Liver (tissue), 9 donors: ENCODE measurements around the gene CECR2. TPM values are rescaled to one million over a fixed set of nuclear protein-coding genes. Genes with fewer than 3 reads are reported as not detected.

Experiments used
- DNase-seq: peaks from one replicate; pipeline ENCODE4 v3.0.0-alpha.2; 2017; ENCODE audit warnings: low spot score
- H3K27ac ChIP-seq, 2 donors: one replicate each; pipeline ENCODE4 v1.7.0; 2013; ENCODE audit warnings: inconsistent platforms in 2 of 2, low read length in 2 of 2, control low read depth in 1 of 2, low read depth in 1 of 2, mild to moderate bottlenecking in 1 of 2
- H3K27me3 ChIP-seq, 4 donors: one replicate each; pipeline versions ENCODE4 v1.6.1 to v1.7.0; 2013; ENCODE audit warnings: low read length in 3 of 4, inconsistent platforms in 1 of 4, mild to moderate bottlenecking in 1 of 4, moderate library complexity in 1 of 4; ENCODE audit not compliant: control insufficient read depth in 4 of 4, insufficient read depth in 4 of 4
- H3K36me3 ChIP-seq, 4 donors: one replicate each; pipeline versions ENCODE4 v1.6.1 to v1.7.0; 2013; ENCODE audit warnings: low read length in 3 of 4, mild to moderate bottlenecking in 3 of 4, low read depth in 1 of 4, moderate library complexity in 1 of 4; ENCODE audit not compliant: control insufficient read depth in 4 of 4, insufficient read depth in 3 of 4
- H3K4me1 ChIP-seq, 4 donors: one replicate each; pipeline versions ENCODE4 v1.6.1 to v1.7.0; 2013; ENCODE audit warnings: low read length in 3 of 4, mild to moderate bottlenecking in 3 of 4, moderate library complexity in 1 of 4; ENCODE audit not compliant: control insufficient read depth in 4 of 4, insufficient read depth in 4 of 4
- H3K4me3 ChIP-seq, 3 donors: one replicate each; pipeline versions ENCODE4 v1.6.1 to v1.7.0; 2013; ENCODE audit warnings: low read length in 3 of 3, control low read depth in 1 of 3, low read depth in 1 of 3, mild to moderate bottlenecking in 1 of 3
- H3K9ac ChIP-seq, 2 donors: one replicate each; pipeline ENCODE4 v1.7.0; 2013; ENCODE audit warnings: low read length in 2 of 2, mild to moderate bottlenecking in 2 of 2, moderate library complexity in 2 of 2, control low read depth in 1 of 2, low read depth in 1 of 2
- H3K9me3 ChIP-seq, 4 donors: one replicate each; pipeline versions ENCODE4 v1.6.1 to v1.7.0; 2013; ENCODE audit warnings: low read length in 3 of 4; ENCODE audit not compliant: control insufficient read depth in 4 of 4
- ATF3 ChIP-seq: IDR thresholded peaks from 2 replicates; pipeline ENCODE4 v1.6.1; 2016; ENCODE audit warnings: antibody characterized with exemption
- CTCF ChIP-seq: fragments of 150-350 bp; IDR thresholded peaks from 2 replicates; pipeline ENCODE4 v1.5.1; 2017; ENCODE audit warnings: improper control_type of control experiment, low read depth, low read length; ENCODE audit not compliant: missing input control
- EGR1 ChIP-seq, 2 donors: IDR thresholded peaks; 2 replicates each; pipeline ENCODE4 v1.6.1; 2016 to 2018; ENCODE audit warnings: antibody characterized with exemption in 2 of 2, low read depth in 2 of 2
- FOXA1 ChIP-seq: IDR thresholded peaks from 2 replicates; pipeline ENCODE4 v1.6.1; 2016; ENCODE audit warnings: antibody characterized with exemption
- FOXA2 ChIP-seq: IDR thresholded peaks from 2 replicates; pipeline ENCODE4 v1.6.1; 2016; ENCODE audit warnings: antibody characterized with exemption
- GABPA ChIP-seq, 2 donors: IDR thresholded peaks in 1 of 2; conservative IDR thresholded peaks in 1 of 2; 2 replicates each; pipeline ENCODE4 v1.6.1; 2016; ENCODE audit warnings: antibody characterized with exemption in 2 of 2, mild to moderate bottlenecking in 1 of 2, moderate library complexity in 1 of 2
- HNF4A ChIP-seq, 2 donors: conservative IDR thresholded peaks; 2 replicates each; pipeline ENCODE4 v1.6.1; 2016; ENCODE audit warnings: antibody characterized with exemption in 2 of 2, mild to moderate bottlenecking in 2 of 2
- HNF4G ChIP-seq: IDR thresholded peaks from 2 replicates; pipeline ENCODE4 v1.6.1; 2016; ENCODE audit warnings: antibody characterized with exemption
- JUND ChIP-seq, 2 donors: IDR thresholded peaks; 2 replicates each; pipeline ENCODE4 v1.6.1; 2016; ENCODE audit warnings: antibody characterized with exemption in 2 of 2
- MAX ChIP-seq: IDR thresholded peaks from 2 replicates; pipeline ENCODE4 v1.6.1; 2016; ENCODE audit warnings: antibody characterized with exemption
- NR2F2 ChIP-seq: IDR thresholded peaks from 2 replicates; pipeline ENCODE4 v1.6.1; 2016; ENCODE audit warnings: antibody characterized with exemption
- RAD21 ChIP-seq, 2 donors: IDR thresholded peaks; 2 replicates each; pipeline ENCODE4 v1.6.1; 2016; ENCODE audit warnings: antibody characterized with exemption in 2 of 2, mild to moderate bottlenecking in 2 of 2
- REST ChIP-seq: IDR thresholded peaks from 2 replicates; pipeline ENCODE4 v1.6.1; 2016; ENCODE audit warnings: antibody characterized with exemption, mild to moderate bottlenecking
- RXRA ChIP-seq, 2 donors: IDR thresholded peaks; 2 replicates each; pipeline ENCODE4 v1.6.1; 2017 to 2018; ENCODE audit warnings: antibody characterized with exemption in 2 of 2, mild to moderate bottlenecking in 1 of 2
- SP1 ChIP-seq: IDR thresholded peaks from 2 replicates; pipeline ENCODE4 v1.6.1; 2018; ENCODE audit warnings: antibody characterized with exemption, mild to moderate bottlenecking
- TAF1 ChIP-seq: conservative IDR thresholded peaks from 2 replicates; pipeline ENCODE4 v1.6.1; 2016; ENCODE audit warnings: antibody characterized with exemption, mild to moderate bottlenecking
- YY1 ChIP-seq: IDR thresholded peaks from 2 replicates; pipeline ENCODE4 v1.6.1; 2016; ENCODE audit warnings: antibody characterized with exemption, mild to moderate bottlenecking
- ZBTB33 ChIP-seq: IDR thresholded peaks from 2 replicates; pipeline ENCODE4 v1.6.1; 2016; ENCODE audit warnings: antibody characterized with exemption
- WGBS: extraction: QIAGEN DNeasy Blood & Tissue Kit; methylation state at CpG from one replicate; pipeline ENCODE4 v1.1.7; 2013; 5-methylcytosine and 5-hydroxymethylcytosine counted together
- polyA plus RNA-seq, 2 donors: library from polyadenylated mRNA; stranded (reverse) in 1 of 2; unstranded in 1 of 2; fragments of 200-250 nt in 1 of 2; fragments of >200 nt in 1 of 2; fragmentation: Nextera tagmentation in 1 of 2; extraction: Ambion mirVana in 1 of 2; gene quantifications; one replicate each; pipeline versions ENCODE4 v1.2.1 to v1.2.3, GENCODE V29; 2013 to 2015
- total RNA-seq, 2 donors: library from RNA; depleted of rRNA; stranded (reverse); fragments of >200 nt; gene quantifications; one replicate each; pipeline ENCODE4 v1.2.3, GENCODE V29; 2014
- donor health status: healthy.
- donor health status: healthy.
- donor health status: healthy.
- donor health status: healthy.
- donor health status: healthy.

Gene CECR2
- total and polyA plus RNA-seq, 4 donors = 1.8 to 9.7 (median 2.1) TPM

- H3K36me3 ChIP-seq = peaks cover 5 to 35% (median 18%) of the 10 kb centered on the region in 4 donors
- no peak overlapping the region for H3K9ac ChIP-seq
- H3K27me3 ChIP-seq = no peaks in the 10 kb centered on the region
- peak overlapping the region in 1 of 2 donors; percentile 36 for H3K27ac ChIP-seq
- H3K9me3 ChIP-seq = no peaks in the 10 kb centered on the region
- 51% methylated on average over 15 of the region's 15 CpGs for WGBS
- no peak overlapping the region for H3K4me3 ChIP-seq
- DNase-seq = no peak
- TF ChIP-seq FOXA1 (no peak), MAX (no peak), YY1 (no peak), EGR1 (IDR thresholded peaks at IDR 0.05; ENCODE audit: low read depth in 2 of 2) (no peak), HNF4G (no peak), HNF4A (conservative IDR thresholded peaks at IDR 0.05) (peak; percentile 48 to 56), NR2F2 (peak; percentile 64), FOXA2 (no peak), GABPA (IDR thresholded peaks at IDR 0.05 in 1 of 2, conservative IDR thresholded peaks at IDR 0.05 in 1 of 2) (no peak), CTCF (no peak), JUND (IDR thresholded peaks at IDR 0.05) (no peak), ZBTB33 (no peak), REST (no peak), ATF3 (no peak), SP1 (peak; percentile 67), RAD21 (IDR thresholded peaks at IDR 0.05) (peak in 1 of 2 donors; percentile 44), TAF1 (no peak), RXRA (IDR thresholded peaks at IDR 0.05) (peak; percentile 42 to 87)
- H3K4me1 ChIP-seq = peaks cover 0 to 20% (median 10%) of the 10 kb centered on the region in 4 donors
Measured at GRCh38 chr22:17580441-17581031, 211.3 kb downstream of the CECR2 start.
